GM12878 (cell line): ENCODE measurements around the gene EXPH5. TPM values are rescaled to one million over a fixed set of nuclear protein-coding genes. Genes with fewer than 3 reads are reported as not detected.

ENCODE experiments used
- FOS ChIP-seq: IDR thresholded peaks from 3 replicates; pipeline ENCODE4 v1.6.1; 2011; ENCODE audit warnings: borderline replicate concordance; ENCODE audit not compliant: insufficient read length; ENCODE audit errors: extremely low read depth
- JUNB ChIP-seq: IDR thresholded peaks from 2 replicates; pipeline ENCODE4 v1.6.1; 2016; ENCODE audit warnings: antibody characterized with exemption, mild to moderate bottlenecking
- NFXL1 ChIP-seq: fragments of 450-650 bp; IDR thresholded peaks from 2 replicates; pipeline ENCODE4 v1.6.1; 2017; ENCODE audit warnings: antibody characterized with exemption, mild to moderate bottlenecking, borderline replicate concordance
- polyA plus RNA-seq, 11 experiments: library from polyadenylated mRNA; depleted of rRNA in 4 of 11; unstranded in 6 of 11; stranded (reverse) in 5 of 11; fragments of >200 nt; fragmentation: Nextera tagmentation in 4 of 11; fragmentation: Illumina TruSeq in 1 of 11; extraction: Ambion mirVana in 4 of 11; extraction: Trizol in 1 of 11; gene quantifications; 1 replicate in 1 of 11; 2 replicates in 10 of 11; pipeline versions ENCODE4 v1.2.1 to v1.2.3, GENCODE V29; 2011 to 2016; ENCODE audit warnings: inconsistent platforms in 2 of 11, missing spikeins in 2 of 11, low read depth in 1 of 11
- total RNA-seq, 4 experiments: library from RNA; depleted of rRNA in 3 of 4; stranded (reverse); fragments of >200 nt in 3 of 4; fragmentation: Illumina TruSeq in 1 of 4; extraction: Trizol in 1 of 4; gene quantifications; 2 replicates each; pipeline versions ENCODE4 v1.2.1 to v1.2.3, GENCODE V29; 2013 to 2021
- TF ChIP-seq, protein P1 (sequence below): IDR thresholded peaks from 2 replicates; pipeline ENCODE4 v1.6.1; 2011; ENCODE audit warnings: borderline replicate concordance, low read depth, mild to moderate bottlenecking, moderate library complexity, low read length; ENCODE audit not compliant: insufficient read depth, poor library complexity, severe bottlenecking
- TF ChIP-seq, protein P2 (sequence below): IDR thresholded peaks from 2 replicates; pipeline ENCODE4 v1.6.1; 2012; ENCODE audit warnings: low read length, inconsistent platforms
- TF ChIP-seq, protein P3 (sequence below): fragments of 150-350 bp; IDR thresholded peaks from 2 replicates; pipeline ENCODE4 v1.6.1; 2016; ENCODE audit warnings: low read depth, low read length
- TF ChIP-seq, protein P4 (sequence below): IDR thresholded peaks from 2 replicates; pipeline ENCODE4 v1.6.1; 2012; ENCODE audit warnings: low read depth, low read length, improper control_type of control experiment

EXPH5 gene
- total and polyA plus RNA-seq, 10 of the 15 experiments (the other 5 are each of a cell fraction or from before 2014, with no cell fraction given): 0.69 to 11.1 (median 4.3) TPM

DNA sequence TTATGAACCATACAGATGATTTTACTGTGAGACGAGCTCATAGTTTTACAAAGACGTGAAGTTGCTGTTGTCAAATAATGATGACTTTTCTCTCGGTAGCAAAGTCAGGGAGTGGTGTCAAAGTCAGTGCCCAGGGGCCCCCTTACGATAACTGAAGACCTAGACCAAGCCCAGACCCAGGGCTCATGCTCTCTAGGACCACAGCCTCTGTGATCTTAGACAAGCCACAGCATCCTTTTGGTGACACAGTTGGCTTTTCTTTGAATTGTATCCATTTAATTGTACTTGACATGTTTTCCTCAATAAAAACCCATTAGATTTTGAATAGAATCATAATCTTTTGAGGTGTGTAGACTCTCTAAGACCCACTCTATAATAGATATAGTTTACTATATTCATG lies 77.4 kb downstream of the EXPH5 start (continued):
- TF ChIP-seq, protein P1, sequence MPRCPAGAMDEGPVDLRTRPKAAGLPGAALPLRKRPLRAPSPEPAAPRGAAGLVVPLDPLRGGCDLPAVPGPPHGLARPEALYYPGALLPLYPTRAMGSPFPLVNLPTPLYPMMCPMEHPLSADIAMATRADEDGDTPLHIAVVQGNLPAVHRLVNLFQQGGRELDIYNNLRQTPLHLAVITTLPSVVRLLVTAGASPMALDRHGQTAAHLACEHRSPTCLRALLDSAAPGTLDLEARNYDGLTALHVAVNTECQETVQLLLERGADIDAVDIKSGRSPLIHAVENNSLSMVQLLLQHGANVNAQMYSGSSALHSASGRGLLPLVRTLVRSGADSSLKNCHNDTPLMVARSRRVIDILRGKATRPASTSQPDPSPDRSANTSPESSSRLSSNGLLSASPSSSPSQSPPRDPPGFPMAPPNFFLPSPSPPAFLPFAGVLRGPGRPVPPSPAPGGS: no peak
- TF ChIP-seq FOS: no peak
- no peak for TF ChIP-seq JUNB
- TF ChIP-seq, protein P2, sequence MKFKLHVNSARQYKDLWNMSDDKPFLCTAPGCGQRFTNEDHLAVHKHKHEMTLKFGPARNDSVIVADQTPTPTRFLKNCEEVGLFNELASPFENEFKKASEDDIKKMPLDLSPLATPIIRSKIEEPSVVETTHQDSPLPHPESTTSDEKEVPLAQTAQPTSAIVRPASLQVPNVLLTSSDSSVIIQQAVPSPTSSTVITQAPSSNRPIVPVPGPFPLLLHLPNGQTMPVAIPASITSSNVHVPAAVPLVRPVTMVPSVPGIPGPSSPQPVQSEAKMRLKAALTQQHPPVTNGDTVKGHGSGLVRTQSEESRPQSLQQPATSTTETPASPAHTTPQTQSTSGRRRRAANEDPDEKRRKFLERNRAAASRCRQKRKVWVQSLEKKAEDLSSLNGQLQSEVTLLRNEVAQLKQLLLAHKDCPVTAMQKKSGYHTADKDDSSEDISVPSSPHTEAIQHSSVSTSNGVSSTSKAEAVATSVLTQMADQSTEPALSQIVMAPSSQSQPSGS: no peak
- TF ChIP-seq NFXL1: no peak
- TF ChIP-seq, protein P3, sequence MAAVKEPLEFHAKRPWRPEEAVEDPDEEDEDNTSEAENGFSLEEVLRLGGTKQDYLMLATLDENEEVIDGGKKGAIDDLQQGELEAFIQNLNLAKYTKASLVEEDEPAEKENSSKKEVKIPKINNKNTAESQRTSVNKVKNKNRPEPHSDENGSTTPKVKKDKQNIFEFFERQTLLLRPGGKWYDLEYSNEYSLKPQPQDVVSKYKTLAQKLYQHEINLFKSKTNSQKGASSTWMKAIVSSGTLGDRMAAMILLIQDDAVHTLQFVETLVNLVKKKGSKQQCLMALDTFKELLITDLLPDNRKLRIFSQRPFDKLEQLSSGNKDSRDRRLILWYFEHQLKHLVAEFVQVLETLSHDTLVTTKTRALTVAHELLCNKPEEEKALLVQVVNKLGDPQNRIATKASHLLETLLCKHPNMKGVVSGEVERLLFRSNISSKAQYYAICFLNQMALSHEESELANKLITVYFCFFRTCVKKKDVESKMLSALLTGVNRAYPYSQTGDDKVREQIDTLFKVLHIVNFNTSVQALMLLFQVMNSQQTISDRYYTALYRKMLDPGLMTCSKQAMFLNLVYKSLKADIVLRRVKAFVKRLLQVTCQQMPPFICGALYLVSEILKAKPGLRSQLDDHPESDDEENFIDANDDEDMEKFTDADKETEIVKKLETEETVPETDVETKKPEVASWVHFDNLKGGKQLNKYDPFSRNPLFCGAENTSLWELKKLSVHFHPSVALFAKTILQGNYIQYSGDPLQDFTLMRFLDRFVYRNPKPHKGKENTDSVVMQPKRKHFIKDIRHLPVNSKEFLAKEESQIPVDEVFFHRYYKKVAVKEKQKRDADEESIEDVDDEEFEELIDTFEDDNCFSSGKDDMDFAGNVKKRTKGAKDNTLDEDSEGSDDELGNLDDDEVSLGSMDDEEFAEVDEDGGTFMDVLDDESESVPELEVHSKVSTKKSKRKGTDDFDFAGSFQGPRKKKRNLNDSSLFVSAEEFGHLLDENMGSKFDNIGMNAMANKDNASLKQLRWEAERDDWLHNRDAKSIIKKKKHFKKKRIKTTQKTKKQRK: no peak
- TF ChIP-seq, protein P4, sequence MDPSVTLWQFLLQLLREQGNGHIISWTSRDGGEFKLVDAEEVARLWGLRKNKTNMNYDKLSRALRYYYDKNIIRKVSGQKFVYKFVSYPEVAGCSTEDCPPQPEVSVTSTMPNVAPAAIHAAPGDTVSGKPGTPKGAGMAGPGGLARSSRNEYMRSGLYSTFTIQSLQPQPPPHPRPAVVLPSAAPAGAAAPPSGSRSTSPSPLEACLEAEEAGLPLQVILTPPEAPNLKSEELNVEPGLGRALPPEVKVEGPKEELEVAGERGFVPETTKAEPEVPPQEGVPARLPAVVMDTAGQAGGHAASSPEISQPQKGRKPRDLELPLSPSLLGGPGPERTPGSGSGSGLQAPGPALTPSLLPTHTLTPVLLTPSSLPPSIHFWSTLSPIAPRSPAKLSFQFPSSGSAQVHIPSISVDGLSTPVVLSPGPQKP: no peak
